K562 (cell line): ENCODE measurements around the gene TRIM44. TPM values are rescaled to one million over a fixed set of nuclear protein-coding genes. Genes with fewer than 3 reads are reported as not detected.

Experiments
- DDX20 ChIP-seq: fragments of 450-650 bp; IDR thresholded peaks from 2 replicates; pipeline ENCODE4 v1.6.1; 2016; ENCODE audit warnings: missing genetic modification characterization, low read depth, mild to moderate bottlenecking, missing compliant biosample characterization, moderate library complexity
- DIDO1 ChIP-seq: fragments of 450-650 bp; IDR thresholded peaks from 2 replicates; pipeline ENCODE4 v1.6.1; 2016; ENCODE audit warnings: low read depth, missing biosample characterization, missing genetic modification characterization
- DMBX1 ChIP-seq: fragments of 250-450 bp; sonication (Bioruptor Pico); IDR thresholded peaks from 2 replicates; pipeline ENCODE4 v1.8.0; 2022; ENCODE audit warnings: inconsistent platforms, mild to moderate bottlenecking, moderate library complexity, borderline replicate concordance
- HDAC8 ChIP-seq: fragments of 450-650 bp; IDR thresholded peaks from 2 replicates; pipeline ENCODE4 v1.6.1; 2016; ENCODE audit warnings: mild to moderate bottlenecking, missing genetic modification characterization, moderate library complexity, missing compliant biosample characterization
- KLF6 ChIP-seq: fragments of 250-450 bp; sonication (Bioruptor Pico); IDR thresholded peaks from 2 replicates; pipeline ENCODE4 v1.4.0; 2020; ENCODE audit warnings: mild to moderate bottlenecking, moderate library complexity, borderline replicate concordance
- MECOM ChIP-seq: fragments of 250-450 bp; sonication (Bioruptor Pico); IDR thresholded peaks from 2 replicates; pipeline ENCODE4 v1.8.0; 2022; ENCODE audit warnings: inconsistent platforms
- NFE2L1 ChIP-seq: fragments of 450-650 bp; IDR thresholded peaks from 2 replicates; pipeline ENCODE4 v1.6.1; 2016; ENCODE audit warnings: missing genetic modification characterization, low read depth, mild to moderate bottlenecking, missing compliant biosample characterization, moderate library complexity, borderline replicate concordance
- NR2C1 ChIP-seq, 2 experiments: fragments of 450-650 bp; IDR thresholded peaks; 2 replicates each; pipeline ENCODE4 v1.6.1; 2017; ENCODE audit warnings: mild to moderate bottlenecking in 2 of 2, antibody characterized with exemption in 1 of 2, inconsistent platforms in 1 of 2, missing compliant biosample characterization in 1 of 2, missing genetic modification characterization in 1 of 2
- PURB ChIP-seq: sonication (generic); formaldehyde crosslinking; IDR thresholded peaks from 2 replicates; pipeline ENCODE4 v1.9.0; 2021; ENCODE audit warnings: low read depth, mild to moderate bottlenecking, missing genetic modification reagents
- TEAD1 ChIP-seq, 2 experiments: fragments of 450-650 bp in 1 of 2; sonication (generic) in 1 of 2; formaldehyde crosslinking; IDR thresholded peaks; 2 replicates each; pipeline versions ENCODE4 v1.4.0 to v1.8.0; 2020 to 2022; ENCODE audit warnings: mild to moderate bottlenecking in 2 of 2, missing genetic modification reagents in 1 of 2
- XRCC3 ChIP-seq: fragments of 450-650 bp; IDR thresholded peaks from 2 replicates; pipeline ENCODE4 v1.6.1; 2017; ENCODE audit warnings: mild to moderate bottlenecking, moderate library complexity
- ZFX ChIP-seq: sonication (generic); formaldehyde crosslinking; IDR thresholded peaks from 2 replicates; pipeline ENCODE4 v1.8.0; 2022; ENCODE audit warnings: mild to moderate bottlenecking, missing genetic modification reagents, moderate library complexity
- ZNF165 ChIP-seq: fragments of 250-450 bp; sonication (Bioruptor Pico); IDR thresholded peaks from 2 replicates; pipeline ENCODE4 v1.4.0; 2020; ENCODE audit warnings: borderline replicate concordance
- ZNF175 ChIP-seq: fragments of 200-800 bp; sonication (Bioruptor generic); IDR thresholded peaks from 2 replicates; pipeline ENCODE4 v1.6.1; 2016; ENCODE audit warnings: low read depth, mild to moderate bottlenecking, missing genetic modification characterization, missing compliant biosample characterization
- ZNF3 ChIP-seq: fragments of 250-450 bp; sonication (Bioruptor Pico); IDR thresholded peaks from 2 replicates; pipeline ENCODE4 v1.5.0; 2021; ENCODE audit warnings: mild to moderate bottlenecking, moderate library complexity
- ZNF668 ChIP-seq: fragments of 250-450 bp; sonication (Bioruptor Pico); IDR thresholded peaks from 2 replicates; pipeline ENCODE4 v1.8.0; 2022; ENCODE audit warnings: mild to moderate bottlenecking, inconsistent platforms
- ZNF766 ChIP-seq: fragments of 200-800 bp; sonication (Bioruptor generic); conservative IDR thresholded peaks from 2 replicates; pipeline ENCODE4 v1.6.1; 2016; ENCODE audit warnings: missing genetic modification characterization, missing compliant biosample characterization
- ZNF778 ChIP-seq: fragments of 450-650 bp; formaldehyde crosslinking; IDR thresholded peaks from 2 replicates; pipeline ENCODE4 v1.4.0; 2020; ENCODE audit warnings: mild to moderate bottlenecking, moderate library complexity
- polyA plus RNA-seq, 8 experiments: library from polyadenylated mRNA; depleted of rRNA in 4 of 8; stranded (reverse) in 5 of 8; unstranded in 3 of 8; fragments of >200 nt; fragmentation: Nextera tagmentation in 2 of 8; fragmentation: Illumina TruSeq in 1 of 8; extraction: Ambion mirVana in 2 of 8; extraction: Trizol in 1 of 8; gene quantifications; 2 replicates each; pipeline versions ENCODE4 v1.2.1 to v1.2.3, GENCODE V29; 2011 to 2014; ENCODE audit warnings: inconsistent platforms in 1 of 8, missing spikeins in 1 of 8
- total RNA-seq, 7 experiments: library from RNA; depleted of rRNA in 6 of 7; stranded (reverse); fragments of >200 nt in 6 of 7; fragmentation: Illumina TruSeq in 2 of 7; extraction: Trizol in 2 of 7; gene quantifications; 2 replicates each; pipeline versions ENCODE4 v1.2.1 to v1.2.3, GENCODE V29; 2011 to 2021; ENCODE audit warnings: low replicate concordance in 1 of 7
- TF ChIP-seq, protein P1 (sequence below): fragments of 450-650 bp; IDR thresholded peaks from 2 replicates; pipeline ENCODE4 v1.6.1; 2017; ENCODE audit warnings: antibody characterized with exemption, mild to moderate bottlenecking
- TF ChIP-seq, protein P2 (sequence below): fragments of 200-800 bp; sonication (Bioruptor generic); IDR thresholded peaks from 2 replicates; pipeline ENCODE4 v1.6.1; 2017; ENCODE audit warnings: missing genetic modification characterization, missing compliant biosample characterization
- TF ChIP-seq, protein P3 (sequence below): fragments of 450-650 bp; IDR thresholded peaks from 2 replicates; pipeline ENCODE4 v1.6.1; 2014; ENCODE audit warnings: low read depth, mild to moderate bottlenecking, moderate library complexity, borderline replicate concordance

TRIM44 gene
- total and polyA plus RNA-seq, 9 of the 15 experiments (the other 6 are each of a cell fraction or from before 2014, with no cell fraction given): 8.3 to 105 (median 37.2) TPM

DNA sequence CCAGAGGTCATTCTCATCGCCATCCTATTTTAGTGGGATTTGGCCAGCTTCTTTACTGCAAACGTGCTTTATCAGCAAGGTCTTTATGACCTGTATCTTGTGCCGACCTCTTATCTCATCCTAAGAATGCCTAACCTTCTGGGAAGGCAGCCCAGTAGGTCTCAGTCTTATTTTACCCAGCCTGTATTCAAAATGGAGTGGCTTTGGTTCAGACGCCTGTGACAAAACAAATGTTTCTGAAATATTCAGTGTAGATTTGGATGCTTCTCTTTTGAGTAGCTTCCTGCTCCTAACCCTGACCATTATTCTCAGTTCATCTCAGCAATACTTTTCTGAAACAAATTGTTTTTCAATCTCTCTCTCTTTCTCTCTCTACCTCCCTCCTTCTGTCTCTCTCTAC, 60.1 kb downstream of the TRIM44 start (continued):
- peak; percentile 86 for TF ChIP-seq DDX20 (tag)
- no peak for TF ChIP-seq ZFX (CRISPR knock-in tag)
- TF ChIP-seq NFE2L1: peak; percentile 4; the same call in 1 of the 2 replicates
- TF ChIP-seq MECOM: peak; percentile 37; the same call in 1 of the 2 replicates
- 0 out of 2 replicates have a peak, but pooled peaks have one; percentile 41 for TF ChIP-seq HDAC8 (tag)
- TF ChIP-seq, protein P1, sequence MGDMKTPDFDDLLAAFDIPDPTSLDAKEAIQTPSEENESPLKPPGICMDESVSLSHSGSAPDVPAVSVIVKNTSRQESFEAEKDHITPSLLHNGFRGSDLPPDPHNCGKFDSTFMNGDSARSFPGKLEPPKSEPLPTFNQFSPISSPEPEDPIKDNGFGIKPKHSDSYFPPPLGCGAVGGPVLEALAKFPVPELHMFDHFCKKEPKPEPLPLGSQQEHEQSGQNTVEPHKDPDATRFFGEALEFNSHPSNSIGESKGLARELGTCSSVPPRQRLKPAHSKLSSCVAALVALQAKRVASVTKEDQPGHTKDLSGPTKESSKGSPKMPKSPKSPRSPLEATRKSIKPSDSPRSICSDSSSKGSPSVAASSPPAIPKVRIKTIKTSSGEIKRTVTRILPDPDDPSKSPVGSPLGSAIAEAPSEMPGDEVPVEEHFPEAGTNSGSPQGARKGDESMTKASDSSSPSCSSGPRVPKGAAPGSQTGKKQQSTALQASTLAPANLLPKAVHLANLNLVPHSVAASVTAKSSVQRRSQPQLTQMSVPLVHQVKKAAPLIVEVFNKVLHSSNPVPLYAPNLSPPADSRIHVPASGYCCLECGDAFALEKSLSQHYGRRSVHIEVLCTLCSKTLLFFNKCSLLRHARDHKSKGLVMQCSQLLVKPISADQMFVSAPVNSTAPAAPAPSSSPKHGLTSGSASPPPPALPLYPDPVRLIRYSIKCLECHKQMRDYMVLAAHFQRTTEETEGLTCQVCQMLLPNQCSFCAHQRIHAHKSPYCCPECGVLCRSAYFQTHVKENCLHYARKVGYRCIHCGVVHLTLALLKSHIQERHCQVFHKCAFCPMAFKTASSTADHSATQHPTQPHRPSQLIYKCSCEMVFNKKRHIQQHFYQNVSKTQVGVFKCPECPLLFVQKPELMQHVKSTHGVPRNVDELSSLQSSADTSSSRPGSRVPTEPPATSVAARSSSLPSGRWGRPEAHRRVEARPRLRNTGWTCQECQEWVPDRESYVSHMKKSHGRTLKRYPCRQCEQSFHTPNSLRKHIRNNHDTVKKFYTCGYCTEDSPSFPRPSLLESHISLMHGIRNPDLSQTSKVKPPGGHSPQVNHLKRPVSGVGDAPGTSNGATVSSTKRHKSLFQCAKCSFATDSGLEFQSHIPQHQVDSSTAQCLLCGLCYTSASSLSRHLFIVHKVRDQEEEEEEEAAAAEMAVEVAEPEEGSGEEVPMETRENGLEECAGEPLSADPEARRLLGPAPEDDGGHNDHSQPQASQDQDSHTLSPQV: peak; percentile 58; the same call in 1 of the 2 replicates
- no peak for TF ChIP-seq PURB (CRISPR knock-in tag)
- TF ChIP-seq, protein P2, sequence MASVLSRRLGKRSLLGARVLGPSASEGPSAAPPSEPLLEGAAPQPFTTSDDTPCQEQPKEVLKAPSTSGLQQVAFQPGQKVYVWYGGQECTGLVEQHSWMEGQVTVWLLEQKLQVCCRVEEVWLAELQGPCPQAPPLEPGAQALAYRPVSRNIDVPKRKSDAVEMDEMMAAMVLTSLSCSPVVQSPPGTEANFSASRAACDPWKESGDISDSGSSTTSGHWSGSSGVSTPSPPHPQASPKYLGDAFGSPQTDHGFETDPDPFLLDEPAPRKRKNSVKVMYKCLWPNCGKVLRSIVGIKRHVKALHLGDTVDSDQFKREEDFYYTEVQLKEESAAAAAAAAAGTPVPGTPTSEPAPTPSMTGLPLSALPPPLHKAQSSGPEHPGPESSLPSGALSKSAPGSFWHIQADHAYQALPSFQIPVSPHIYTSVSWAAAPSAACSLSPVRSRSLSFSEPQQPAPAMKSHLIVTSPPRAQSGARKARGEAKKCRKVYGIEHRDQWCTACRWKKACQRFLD (CRISPR knock-in tag): peak; percentile 39; the same call in 1 of the 2 replicates
- TF ChIP-seq DMBX1 (CRISPR knock-in tag): peak; percentile 61; the same call in 1 of the 2 replicates
- peak; percentile 79 for TF ChIP-seq ZNF668 (CRISPR knock-in tag)
- peak; percentile 46; the same call in 1 of the 2 replicates for TF ChIP-seq DIDO1 (tag)
- TF ChIP-seq ZNF165: no peak
- 0 out of 2 replicates have a peak, but pooled peaks have one; percentile 26 for TF ChIP-seq ZNF175 (CRISPR knock-in tag)
- no peak for TF ChIP-seq NR2C1 (IDR thresholded peaks at IDR 0.05)
- TF ChIP-seq NR2C1 (tag; IDR thresholded peaks at IDR 0.05): peak; percentile 65
- TF ChIP-seq XRCC3: no peak
- TF ChIP-seq ZNF766 (CRISPR knock-in tag): 0 out of 2 replicates have a peak, but pooled peaks have one; percentile 29
- TF ChIP-seq ZNF778 (CRISPR knock-in tag): no peak
- TF ChIP-seq, protein P3, sequence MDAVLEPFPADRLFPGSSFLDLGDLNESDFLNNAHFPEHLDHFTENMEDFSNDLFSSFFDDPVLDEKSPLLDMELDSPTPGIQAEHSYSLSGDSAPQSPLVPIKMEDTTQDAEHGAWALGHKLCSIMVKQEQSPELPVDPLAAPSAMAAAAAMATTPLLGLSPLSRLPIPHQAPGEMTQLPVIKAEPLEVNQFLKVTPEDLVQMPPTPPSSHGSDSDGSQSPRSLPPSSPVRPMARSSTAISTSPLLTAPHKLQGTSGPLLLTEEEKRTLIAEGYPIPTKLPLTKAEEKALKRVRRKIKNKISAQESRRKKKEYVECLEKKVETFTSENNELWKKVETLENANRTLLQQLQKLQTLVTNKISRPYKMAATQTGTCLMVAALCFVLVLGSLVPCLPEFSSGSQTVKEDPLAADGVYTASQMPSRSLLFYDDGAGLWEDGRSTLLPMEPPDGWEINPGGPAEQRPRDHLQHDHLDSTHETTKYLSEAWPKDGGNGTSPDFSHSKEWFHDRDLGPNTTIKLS: no peak
- peak in 1 of 2 experiments; percentile 74; a peak in 2 of 4 replicates for TF ChIP-seq TEAD1 (CRISPR knock-in tag; IDR thresholded peaks at IDR 0.05)
- peak; percentile 58; the same call in 1 of the 2 replicates for TF ChIP-seq KLF6 (CRISPR knock-in tag)
- TF ChIP-seq ZNF3 (CRISPR knock-in tag): no peak
